GM18858 (cell line): ENCODE results near the gene TH.

ENCODE experiments used
- ATAC-seq: cut with Tn5 transposase; IDR thresholded peaks from one replicate; pipeline ENCODE4 v1.9.1; 2021; ENCODE audit not compliant: unreplicated experiment

The TH gene

GRCh38 chr11:2115308-2115707, 56.3 kb downstream of the TH start:
- ATAC-seq = no peak

GRCh38 chr11:2114430-2115241, 57.0 kb downstream of the TH start:
- ATAC-seq = no peak
